ENCODE results near the gene TUBG2. TPM values are rescaled to one million over a fixed set of nuclear protein-coding genes. Genes with fewer than 3 reads are reported as not detected.

Gene TUBG2
- polyA plus RNA-seq, 1 of the 3 experiments (the other 2 are of a cell fraction), result 33.9 TPM

GRCh38 chr17:42676424-42677011 is 17.4 kb downstream of the TUBG2 start, which contains the start of gene PLEKHH3 (continued):
- no peak for TF ChIP-seq USF2 (IDR thresholded peaks at IDR 0.05; ENCODE audit: borderline replicate concordance, low read depth, low read length)
- 0 out of 2 replicates have a peak, but pooled peaks have one; percentile 2 for TF ChIP-seq SMC3 (IDR thresholded peaks at IDR 0.05; ENCODE audit: low read depth, low read length)
- no peak for TF ChIP-seq FOXM1 (IDR thresholded peaks at IDR 0.05; ENCODE audit: low read depth)
- TF ChIP-seq EZH2phosphoT487 (IDR thresholded peaks at IDR 0.05; ENCODE audit: borderline replicate concordance, low read depth), result no peak
- TF ChIP-seq CTCF (IDR thresholded peaks at IDR 0.05), result 0 out of 2 replicates have a peak, but pooled peaks have one; percentile 17
- TF ChIP-seq FOXJ3 (CRISPR knock-in tag; IDR thresholded peaks at IDR 0.05), result no peak
- TF ChIP-seq JUND (IDR thresholded peaks at IDR 0.05), result no peak
- peak; percentile 29; the same call in 1 of the 2 replicates for TF ChIP-seq TAF1 (IDR thresholded peaks at IDR 0.05; ENCODE audit: borderline replicate concordance, low read depth, low read length)
- TF ChIP-seq EP300 (IDR thresholded peaks at IDR 0.05; ENCODE audit: borderline replicate concordance in 1 of 2, low read depth in 1 of 2, low read length in 1 of 2), result 0 out of 4 replicates have a peak, but pooled peaks of 1 of the 2 experiments have one; percentile 20
- no peak for TF ChIP-seq RFX5 (IDR thresholded peaks at IDR 0.05; ENCODE audit: low read length)
- no peak for TF ChIP-seq NRF1 (IDR thresholded peaks at IDR 0.05; ENCODE audit: low read depth, low read length)
- TF ChIP-seq RAD21 (IDR thresholded peaks at IDR 0.05; ENCODE audit: low read length), result peak; percentile 5; the same call in 1 of the 2 replicates
- TF ChIP-seq USF1 (IDR thresholded peaks at IDR 0.05; ENCODE audit: borderline replicate concordance, low read depth), result no peak
- TF ChIP-seq IRF3 (IDR thresholded peaks at IDR 0.05; ENCODE audit: low read depth, low read length), result no peak
- TF ChIP-seq MAX (IDR thresholded peaks at IDR 0.05; ENCODE audit: low read depth), result no peak
- no peak for TF ChIP-seq CHD2 (IDR thresholded peaks at IDR 0.05; ENCODE audit: low read length, partially characterized antibody)
- no peak for TF ChIP-seq ELF1 (IDR thresholded peaks at IDR 0.05)
- TF ChIP-seq TCF12 (IDR thresholded peaks at IDR 0.05), result peak; percentile 23; the same call in 1 of the 2 replicates
- TF ChIP-seq MXI1 (IDR thresholded peaks at IDR 0.05; ENCODE audit: low read depth, low read length), result no peak
- 0 out of 2 replicates have a peak, but pooled peaks have one; percentile 13 for TF ChIP-seq ZBTB33 (IDR thresholded peaks at IDR 0.05; ENCODE audit: borderline replicate concordance, low read depth)
- TF ChIP-seq GABPA (IDR thresholded peaks at IDR 0.05; ENCODE audit: low read depth), result no peak; the same call in 1 of the 2 replicates

All from SK-N-SH (cell line).